AG08396 (cell line): ENCODE measurements around the gene SCD5.

Experiments
- DNase-seq: peaks from one replicate; pipeline ENCODE4 v3.0.0; 2012; ENCODE audit warnings: low spot score, mixed read lengths

SCD5 gene

DNA sequence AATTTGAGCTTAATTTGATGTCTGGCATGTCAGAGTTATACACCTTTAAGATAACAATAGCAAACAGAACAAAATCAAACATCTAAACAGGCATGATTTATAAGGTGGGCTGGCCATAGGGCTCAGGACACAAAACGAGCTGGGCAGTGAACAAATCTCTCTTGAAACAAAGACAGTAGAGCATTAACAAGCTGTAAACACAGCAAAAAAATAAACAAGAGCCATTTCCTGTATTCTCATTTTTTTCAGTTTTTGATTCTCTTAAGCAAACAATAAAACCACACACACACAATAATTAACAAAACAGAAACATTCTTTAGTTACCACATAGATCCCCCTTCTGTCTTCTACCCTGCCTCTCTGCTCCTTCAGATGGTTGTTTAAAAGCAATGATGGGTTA lies 168.5 kb downstream of the SCD5 start:
- DNase-seq = no peak

- no peak for DNase-seq
Observed at GRCh38 chr4:82629238-82630000, 169.2 kb downstream of the SCD5 start.

DNA sequence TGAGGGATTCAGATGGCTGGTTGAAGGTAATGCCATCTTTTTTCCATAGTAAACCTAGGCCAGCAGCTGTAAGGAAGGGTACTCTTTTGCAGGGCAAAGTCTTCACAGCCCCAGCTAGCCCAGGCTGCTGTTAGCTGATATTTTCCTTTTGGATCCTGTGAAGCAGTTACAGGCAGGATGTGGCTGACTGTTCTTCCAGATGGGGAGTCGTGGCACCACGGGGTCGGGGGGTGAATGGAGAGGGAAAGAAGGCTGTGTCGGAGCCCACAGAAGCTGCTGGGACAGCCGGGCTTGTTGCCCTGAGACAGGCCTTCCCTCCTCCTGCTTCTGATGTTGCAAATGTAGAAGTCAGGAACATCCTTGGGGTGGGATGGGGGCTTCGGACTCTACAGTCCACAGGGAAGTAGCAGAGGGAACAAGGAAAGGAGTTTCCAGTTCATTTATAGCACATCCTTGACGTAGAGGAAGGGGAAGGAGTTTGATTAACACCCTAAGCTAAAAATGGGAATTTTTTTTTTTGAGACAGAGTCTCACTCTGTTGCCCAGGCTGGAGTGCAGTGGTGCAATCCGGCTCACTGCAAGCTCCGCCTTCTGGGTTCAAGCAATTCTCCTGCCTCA lies 172.2 kb downstream of the SCD5 start:
- no peak for DNase-seq

DNA sequence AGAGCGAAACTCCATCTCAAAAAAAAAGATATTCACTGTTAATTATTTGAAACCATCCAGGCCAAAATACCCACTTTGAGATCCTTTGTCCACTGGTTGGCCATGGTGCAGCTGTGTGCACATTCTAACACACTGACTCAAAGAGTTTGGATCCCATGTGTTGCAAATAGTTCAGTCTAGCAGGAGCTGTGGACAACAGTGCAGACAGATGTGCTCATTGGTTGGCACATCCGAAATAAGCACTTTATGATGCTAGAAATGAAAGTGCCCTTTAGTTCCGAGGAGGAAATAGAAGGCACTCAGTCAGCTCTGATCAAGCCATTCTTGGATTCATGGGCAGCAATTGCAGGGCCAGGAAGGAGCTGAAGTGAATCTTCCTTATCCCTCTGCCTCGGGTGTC lies 173.8 kb downstream of the SCD5 start:
- no peak for DNase-seq

DNA sequence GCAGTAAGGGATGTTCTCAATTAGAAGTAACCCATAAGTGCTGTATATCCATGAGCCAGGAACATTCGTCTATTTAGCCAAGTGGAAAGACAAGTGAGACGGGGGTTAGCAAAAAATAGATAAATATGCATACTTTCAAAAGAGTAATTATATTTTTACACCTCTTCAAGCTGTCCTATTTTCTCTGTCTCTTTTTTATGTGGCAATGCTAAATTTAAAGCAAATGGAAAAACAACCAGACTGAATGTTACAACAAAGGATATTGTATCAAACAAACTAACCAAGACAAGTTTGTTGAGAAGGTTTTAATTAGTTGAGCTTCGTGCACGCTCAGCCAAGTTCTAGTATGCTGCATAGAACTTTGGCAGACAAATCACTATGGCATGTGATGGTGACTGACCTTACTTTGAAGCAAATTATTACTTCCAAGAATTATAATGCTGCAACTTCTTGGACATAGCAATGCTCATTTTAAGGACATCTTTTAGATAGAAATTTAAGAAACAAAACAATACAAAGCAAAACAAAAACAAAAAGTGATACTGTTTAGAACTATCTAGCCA lies 175.4 kb downstream of the SCD5 start:
- no peak for DNase-seq

GRCh38 chr4:82621251-82621650 lies 177.3 kb downstream of the SCD5 start:
- no peak for DNase-seq

- DNase-seq = no peak
Observed at GRCh38 chr4:82620126-82620735, 178.4 kb downstream of the SCD5 start.

GRCh38 chr4:82618103-82618720 lies 180.4 kb downstream of the SCD5 start:
- DNase-seq = no peak

DNA sequence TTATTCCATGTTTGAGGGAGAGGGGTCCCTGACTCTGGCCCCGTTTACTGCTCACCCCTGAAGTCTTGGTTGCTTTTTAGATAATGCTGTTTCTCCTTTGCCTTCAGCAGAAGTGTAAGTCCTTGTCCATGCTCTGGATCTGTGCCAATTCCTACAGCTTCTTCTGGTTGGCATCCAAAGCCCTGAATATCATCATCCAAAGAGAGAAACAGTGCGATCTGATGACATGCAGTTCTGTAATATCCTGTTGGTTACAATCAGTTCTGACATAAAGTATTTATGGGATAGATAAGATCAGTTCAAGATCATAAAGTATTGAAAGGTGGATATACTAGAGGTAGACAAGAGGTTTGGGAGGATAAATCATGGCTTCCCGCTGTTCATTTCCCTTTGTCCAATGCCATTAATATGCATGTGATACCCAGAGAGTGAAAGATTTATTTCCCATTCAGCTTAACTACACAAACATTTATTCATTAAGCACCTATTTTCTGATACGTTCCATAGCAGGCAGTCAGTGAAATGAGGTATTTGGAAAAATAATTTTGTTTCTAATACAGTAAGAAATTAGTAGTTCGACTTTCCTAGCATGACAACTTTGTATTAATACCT lies 183.7 kb downstream of the SCD5 start:
- DNase-seq = no peak

- no peak for DNase-seq
Observed at GRCh38 chr4:82613121-82613520, 185.5 kb downstream of the SCD5 start.

DNA sequence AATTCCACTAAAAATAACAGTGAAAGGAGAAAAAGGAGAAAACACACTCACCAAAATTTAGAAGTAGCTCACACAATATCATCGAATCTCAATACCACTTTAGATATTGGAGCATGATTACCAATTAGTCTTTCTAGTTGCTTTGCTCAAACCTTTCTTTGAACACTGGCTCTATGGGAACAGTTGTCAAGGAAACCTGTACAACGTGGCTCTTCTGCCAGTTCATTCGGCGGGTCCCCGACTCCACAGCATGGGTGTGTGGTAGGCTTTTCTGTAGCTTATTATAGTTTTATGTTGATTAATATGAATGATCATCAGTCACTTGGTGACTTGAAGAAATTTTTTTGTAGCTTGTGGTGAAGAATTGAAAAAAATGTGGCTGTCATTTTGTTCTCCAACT lies 186.6 kb downstream of the SCD5 start:
- no peak for DNase-seq

DNA sequence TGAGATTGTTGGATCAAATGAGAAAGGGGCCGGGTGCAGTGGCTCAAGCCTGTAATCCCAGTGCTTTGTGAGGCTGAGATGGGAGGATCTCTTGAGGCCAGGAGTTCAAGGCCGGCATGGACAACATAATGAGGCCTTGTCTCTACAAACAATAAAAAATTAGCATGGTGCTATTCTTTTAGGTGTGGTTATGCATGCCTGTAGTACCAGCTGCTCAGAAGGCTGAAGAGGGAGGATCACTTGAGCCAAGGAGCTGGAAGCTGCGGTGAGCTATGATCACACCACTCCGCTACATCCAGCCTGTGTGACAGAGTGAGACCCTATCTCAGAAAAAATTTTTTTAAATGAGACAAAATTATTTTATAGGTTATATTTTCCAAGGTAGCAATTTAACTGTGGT lies 187.1 kb downstream of the SCD5 start:
- DNase-seq = no peak

GRCh38 chr4:82610041-82610440 lies 188.6 kb downstream of the SCD5 start:
- no peak for DNase-seq

DNA sequence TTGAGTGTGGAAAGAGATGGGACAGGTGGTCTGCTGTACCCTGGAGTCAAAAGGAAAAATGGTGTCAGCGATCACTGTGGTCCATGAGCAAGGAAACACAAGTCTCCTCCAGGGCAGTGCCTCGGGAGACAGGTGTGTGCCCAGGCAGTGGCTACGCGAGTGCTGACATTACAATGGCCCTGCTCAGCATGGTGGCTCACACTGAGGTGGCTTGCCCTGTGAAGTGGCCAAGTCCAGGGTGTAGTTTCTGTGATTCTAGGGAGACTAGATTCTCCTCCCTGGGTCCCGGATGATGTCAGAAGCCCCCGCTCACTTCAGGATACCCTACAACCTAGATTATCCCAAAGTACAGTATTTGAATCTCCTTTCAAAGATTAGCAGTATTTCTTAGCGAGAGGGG lies 192.0 kb downstream of the SCD5 start:
- no peak for DNase-seq

DNA sequence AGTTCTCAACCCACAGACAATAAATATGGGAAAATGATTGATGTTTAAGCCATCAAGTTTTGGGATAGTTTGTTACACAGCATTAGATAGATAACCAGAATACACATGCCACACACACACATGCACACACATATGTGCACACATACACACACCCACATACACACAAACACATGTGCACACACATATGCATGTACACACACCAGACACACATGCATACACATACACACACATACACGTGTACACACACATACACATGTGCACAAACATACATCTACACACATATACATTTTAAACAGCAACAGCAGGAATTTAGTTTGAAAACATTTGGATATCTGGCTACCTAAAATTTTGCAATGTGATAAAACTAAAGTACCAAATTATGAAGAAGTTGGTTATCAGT lies 194.1 kb downstream of the SCD5 start:
- no peak for DNase-seq

DNA sequence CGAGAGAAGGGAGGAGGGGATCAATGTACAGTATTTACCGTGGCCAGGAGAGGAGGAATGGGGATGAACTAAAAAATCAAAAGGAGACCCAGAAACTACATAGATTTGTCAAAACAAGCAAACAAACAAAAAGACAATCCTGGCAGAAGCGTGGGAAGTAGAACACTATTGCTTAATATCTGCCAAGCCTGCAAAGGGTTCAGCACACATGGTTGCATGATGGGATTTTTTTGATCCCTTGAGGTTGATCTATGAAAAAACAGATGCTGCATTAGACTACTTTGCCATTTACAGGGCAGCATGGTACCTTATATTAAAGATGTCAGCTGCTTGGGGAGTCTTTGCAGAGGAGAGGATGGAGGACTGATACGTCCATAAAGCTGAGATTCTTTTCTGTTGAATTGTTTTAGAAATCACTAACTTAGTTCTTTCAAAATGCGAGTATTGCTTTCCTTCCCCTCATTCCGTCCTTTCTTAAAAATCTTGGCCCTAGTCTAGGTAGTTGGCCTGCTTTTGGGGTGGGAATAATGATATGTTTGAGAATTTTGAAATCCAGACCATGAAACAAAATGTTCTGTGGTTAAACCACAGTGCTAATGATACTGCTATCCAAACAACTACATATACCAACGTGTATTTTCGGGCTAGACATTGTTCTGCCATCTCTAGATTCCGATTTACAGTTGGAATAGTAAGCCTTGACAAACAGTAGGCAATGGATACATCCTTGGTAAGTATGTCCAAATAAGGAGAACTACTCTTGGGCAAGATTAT lies 197.2 kb downstream of the SCD5 start:
- DNase-seq = no peak

DNA sequence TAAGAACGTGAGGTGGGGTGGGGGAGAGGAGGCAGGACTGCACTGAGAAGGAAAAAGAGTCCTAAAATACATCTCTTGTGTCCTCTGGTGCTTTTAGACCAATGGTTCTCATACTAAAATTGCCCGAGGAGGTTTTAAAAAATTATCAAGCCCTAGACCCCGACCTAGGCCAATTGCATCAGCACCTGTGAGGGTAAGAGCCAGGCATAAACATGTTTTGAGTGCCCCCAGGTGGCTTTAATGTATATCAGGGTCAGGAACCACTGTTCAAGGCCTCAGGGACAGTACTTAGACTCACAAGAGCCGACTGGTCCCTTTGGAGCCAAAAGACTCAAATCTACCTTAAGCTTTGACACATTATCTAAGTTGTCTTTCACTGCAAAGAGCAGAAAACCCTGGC lies 199.3 kb downstream of the SCD5 start:
- no peak for DNase-seq

GRCh38 chr4:82594456-82594855 lies 204.1 kb downstream of the SCD5 start:
- DNase-seq = no peak

DNA sequence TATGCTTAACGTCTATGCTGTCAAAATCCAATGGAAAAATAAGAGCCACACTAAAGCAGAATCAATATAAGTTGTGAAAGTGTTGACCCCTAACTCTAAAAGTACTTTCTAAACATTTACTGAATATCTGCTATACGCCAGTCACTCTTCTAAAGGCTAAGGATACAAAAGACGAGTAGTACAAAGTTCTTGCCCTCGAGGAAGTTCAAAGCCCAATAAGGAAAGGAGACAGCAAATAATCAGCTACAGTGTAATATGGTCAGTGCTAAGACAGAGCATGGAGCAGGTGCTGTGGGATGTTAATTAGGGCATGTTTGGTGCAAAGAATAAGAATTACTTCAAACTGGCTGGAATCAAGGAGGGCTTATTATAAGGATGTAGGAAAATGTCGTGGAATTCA lies 205.2 kb downstream of the SCD5 start:
- no peak for DNase-seq

DNA sequence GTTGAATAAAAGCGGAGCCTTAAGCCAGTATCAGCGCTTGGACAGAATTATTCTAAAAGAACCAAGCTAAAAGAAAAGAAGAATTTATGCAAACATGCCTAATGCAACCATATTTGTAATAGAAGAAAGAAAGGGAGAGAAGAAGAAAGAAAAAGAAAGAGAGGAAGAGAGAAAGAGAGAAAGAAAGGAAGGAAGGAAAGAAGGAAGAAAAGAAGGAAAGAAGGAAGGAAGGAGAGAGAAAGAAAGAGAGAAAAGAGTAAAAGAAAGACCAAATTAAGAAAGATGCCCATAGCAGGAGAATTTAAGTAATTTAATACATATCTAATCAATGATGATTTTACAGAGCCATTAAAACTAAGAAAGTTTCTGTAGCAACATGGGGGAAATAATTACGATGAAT lies 206.0 kb downstream of the SCD5 start:
- no peak for DNase-seq

DNA sequence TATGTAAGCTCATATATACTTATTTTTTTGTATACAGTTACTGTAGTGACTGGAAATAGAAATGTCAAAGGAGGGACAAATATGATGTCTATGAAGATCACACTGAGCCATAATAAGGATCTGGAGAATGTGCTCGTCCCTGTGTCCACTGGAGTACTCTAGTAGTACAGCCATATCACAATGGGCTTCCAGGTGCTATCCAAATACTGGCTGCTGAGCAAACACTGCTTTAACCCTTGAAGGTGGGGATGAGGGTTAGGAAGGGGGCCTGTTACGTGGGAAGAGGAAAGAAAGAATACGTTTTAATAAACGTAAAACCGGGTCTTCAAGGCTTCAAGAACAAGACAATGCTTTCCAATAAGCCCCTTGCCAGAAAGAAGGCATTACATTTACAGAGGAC lies 207.0 kb downstream of the SCD5 start:
- DNase-seq = no peak

GRCh38 chr4:82589756-82590155 lies 208.8 kb downstream of the SCD5 start:
- DNase-seq = no peak
